ENCODE data around the gene VAMP2.

GRCh38 chr17:8155996-8156245, 6.8 kb downstream of the VAMP2 start:
- no peak for TF ChIP-seq POLR2A (IDR thresholded peaks at IDR 0.05)
- no peak for TF ChIP-seq POLR2AphosphoS5 (IDR thresholded peaks at IDR 0.05)

Data from transverse colon (tissue), 3 donors.